HG02981 (cell line): ENCODE measurements around the gene PHC2.

Experiments
- ATAC-seq: cut with Tn5 transposase; IDR thresholded peaks from one replicate; pipeline ENCODE4 v1.9.1; 2021; ENCODE audit warnings: mild to moderate bottlenecking, moderate library complexity; ENCODE audit not compliant: unreplicated experiment

PHC2 gene

DNA sequence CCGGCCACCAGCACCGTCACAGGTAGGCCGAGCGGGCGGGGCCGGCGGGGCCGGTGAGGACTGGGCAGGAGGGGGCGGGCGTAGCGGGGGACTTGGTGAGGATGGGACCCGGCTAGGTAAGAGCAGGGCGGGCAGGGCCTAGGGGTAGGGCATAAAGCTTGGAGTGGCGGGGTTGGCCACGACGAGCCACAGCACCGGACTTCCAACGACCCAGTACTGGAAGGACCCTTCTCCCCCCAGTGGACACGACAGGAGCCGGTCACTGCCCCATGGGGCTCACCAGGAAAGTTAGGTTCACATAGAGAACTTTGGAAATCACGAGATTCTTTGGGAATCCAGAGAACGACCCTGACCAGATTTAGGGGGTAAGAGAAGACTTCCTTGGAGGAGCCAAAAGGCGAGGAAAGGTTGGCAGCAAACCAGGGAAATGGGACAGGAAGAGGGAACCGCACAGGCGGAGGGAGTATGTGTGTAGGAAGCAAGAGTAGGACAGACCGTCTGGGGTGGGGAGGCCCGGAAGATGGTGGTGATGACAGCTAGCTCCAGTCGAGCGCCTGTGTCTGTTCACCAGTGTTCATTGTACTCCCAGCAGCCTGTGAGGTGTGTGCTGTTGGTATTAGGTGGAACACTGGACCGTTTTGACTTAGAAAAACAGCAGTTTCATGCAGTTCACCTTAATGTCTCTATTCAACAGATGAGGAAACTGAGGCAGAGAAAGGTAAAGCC lies 154.2 kb downstream of the PHC2 start:
- no peak for ATAC-seq

GRCh38 chr1:33275706-33276572 lies 155.0 kb downstream of the PHC2 start:
- ATAC-seq, result no peak

DNA sequence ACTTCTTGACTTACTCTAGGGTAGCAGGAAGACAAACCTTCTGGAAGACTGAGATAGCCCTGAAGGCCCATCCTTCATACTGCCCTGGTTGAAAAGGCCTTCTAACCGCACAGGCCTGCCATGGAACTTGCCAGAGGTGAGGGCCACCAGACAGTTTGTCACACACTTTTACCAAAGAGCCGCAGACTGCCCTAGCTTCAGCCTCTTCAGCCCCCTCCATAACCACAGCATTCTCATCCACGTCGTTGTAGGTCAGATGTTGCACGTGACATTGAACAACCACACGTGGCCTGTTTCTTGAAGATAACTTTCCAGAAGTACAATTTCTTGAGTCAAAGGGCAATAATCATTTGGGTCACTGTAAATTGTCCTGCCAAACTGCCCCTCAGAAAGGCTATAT lies 155.7 kb downstream of the PHC2 start:
- no peak for ATAC-seq

- ATAC-seq, result no peak
These were observed 156.4 kb downstream of the PHC2 start for GRCh38 chr1:33274446-33274845.

GRCh38 chr1:33273961-33274371 lies 156.9 kb downstream of the PHC2 start:
- ATAC-seq, result no peak
